GM12873 (cell line): ENCODE measurements around the gene CLIC4.

ENCODE experiments used
- CTCF ChIP-seq: IDR thresholded peaks from 2 replicates; pipeline ENCODE4 v1.5.1; 2012; ENCODE audit warnings: low read depth, mild to moderate bottlenecking, moderate library complexity, low read length, control low read depth; ENCODE audit not compliant: insufficient read depth; ENCODE audit errors: missing control alignments

The CLIC4 gene

GRCh38 chr1:24886241-24886640 lies 141.0 kb downstream of the CLIC4 start:
- no peak for TF ChIP-seq CTCF

- no peak for TF ChIP-seq CTCF
These were observed 143.1 kb downstream of the CLIC4 start for GRCh38 chr1:24888061-24888970.

GRCh38 chr1:24888971-24889676 lies 143.9 kb downstream of the CLIC4 start:
- TF ChIP-seq CTCF: no peak

- TF ChIP-seq CTCF: no peak
These were observed 145.6 kb downstream of the CLIC4 start for GRCh38 chr1:24890887-24891286.

GRCh38 chr1:24892188-24893153 lies 147.2 kb downstream of the CLIC4 start:
- no peak for TF ChIP-seq CTCF

GRCh38 chr1:24893431-24893830 lies 148.2 kb downstream of the CLIC4 start:
- no peak for TF ChIP-seq CTCF
